Effector CD8-positive, alpha-beta T cell (primary cell): ENCODE results near the gene IGBP1.
A peak's percentile ranks its signal among the peaks of the same experiment; 100 is the strongest.
"Not testable (repeated sequence)": the region's sequence is repeated elsewhere in the genome, so short reads cannot be mapped to it uniquely, and the experiment has no call there.

ENCODE experiments used
- DNase-seq: peaks from one replicate; lab custom pipeline; 2025; lab: John Stamatoyannopoulos, UW

Gene IGBP1

DNA sequence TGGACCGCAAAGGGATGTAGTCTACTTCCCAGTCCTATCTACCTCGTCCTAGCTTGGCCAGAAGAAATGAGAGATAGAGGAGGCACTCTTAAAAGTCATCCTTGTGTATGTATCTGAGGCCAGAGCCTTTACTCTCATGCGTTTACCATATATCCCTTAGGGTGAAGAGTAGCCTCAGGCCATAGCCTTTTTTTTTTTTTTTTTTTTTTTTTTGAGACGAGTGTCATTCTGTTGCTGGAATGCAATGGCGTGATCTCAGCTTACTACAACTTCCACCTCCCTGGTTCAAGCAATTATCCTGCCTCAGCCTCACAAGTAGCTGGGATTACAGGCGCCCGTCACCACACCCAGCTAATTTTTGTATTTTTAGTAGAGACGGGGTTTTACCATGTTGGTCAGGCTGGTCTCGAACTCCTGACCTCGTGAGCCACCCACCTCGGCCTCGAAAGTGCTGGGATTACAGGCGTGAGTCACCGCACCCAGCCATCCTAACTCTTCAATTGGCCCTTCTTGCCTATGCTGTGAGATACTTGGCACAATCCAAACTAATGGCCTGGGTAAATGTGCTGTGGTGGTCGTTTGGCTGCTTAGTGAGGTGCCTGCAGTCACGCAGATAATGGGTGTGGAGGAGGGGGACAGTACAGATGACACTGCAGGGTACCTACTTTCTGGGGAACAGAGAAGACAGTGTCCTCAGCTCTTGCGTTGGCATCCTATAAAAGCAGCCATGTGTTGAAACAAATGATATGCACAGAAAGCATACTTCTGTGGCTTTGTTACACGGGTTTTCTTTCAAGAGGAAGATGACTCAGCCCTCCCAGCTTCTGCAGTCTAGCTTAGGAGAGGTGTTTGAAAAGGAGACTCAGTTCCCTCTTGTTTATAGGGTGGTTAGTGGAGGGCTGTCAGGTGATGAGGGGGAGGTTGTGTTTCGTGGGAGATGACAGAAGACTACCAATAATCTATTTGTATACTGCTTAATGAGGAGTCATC, 33.6 kb downstream of the IGBP1 start:
- DNase-seq = no peak

DNA sequence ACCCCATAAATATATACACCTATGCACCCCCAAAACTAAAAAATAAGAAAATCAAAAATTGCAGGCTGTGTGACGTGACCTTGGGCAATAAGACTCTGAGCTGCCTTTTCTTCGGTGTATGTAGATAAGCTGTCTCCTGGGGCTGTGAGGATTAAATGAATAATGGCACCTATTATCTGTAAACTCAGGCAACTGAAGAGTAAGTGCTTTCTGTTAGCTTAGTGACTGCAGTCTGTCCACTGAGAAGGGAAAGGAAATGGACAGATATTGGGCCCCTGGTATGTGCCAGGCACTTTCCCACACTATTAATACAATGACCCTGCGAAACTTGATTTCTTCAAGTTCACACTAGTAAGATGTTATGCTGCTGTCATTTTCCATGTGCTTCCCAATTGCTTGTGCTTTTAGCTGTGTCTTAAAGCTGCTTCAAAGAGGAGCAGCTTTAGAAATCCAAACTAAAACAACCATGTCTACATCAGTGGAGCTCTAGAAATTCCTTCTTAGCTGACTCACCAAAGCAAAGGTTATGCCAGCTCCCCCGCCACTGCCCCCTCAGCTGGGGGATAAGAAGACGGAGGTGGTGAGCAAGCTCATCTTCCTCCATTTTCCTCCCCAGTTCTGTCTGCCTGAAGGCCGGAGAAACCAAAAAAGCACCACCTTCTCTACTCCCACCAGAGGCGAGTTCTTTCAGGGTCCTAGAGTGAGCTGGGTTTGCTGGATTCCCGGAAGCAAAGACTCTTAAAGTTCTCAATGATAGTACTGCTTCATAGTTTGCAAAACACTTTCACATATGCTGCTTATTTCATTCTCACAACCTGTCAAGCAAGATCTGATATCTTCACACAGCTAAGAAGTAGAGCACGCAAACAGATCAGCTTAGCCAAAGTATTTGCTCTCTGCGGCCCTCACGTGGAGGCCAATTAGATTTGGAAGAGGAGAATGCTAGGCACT, 35.3 kb downstream of the IGBP1 start:
- no peak for DNase-seq

DNA sequence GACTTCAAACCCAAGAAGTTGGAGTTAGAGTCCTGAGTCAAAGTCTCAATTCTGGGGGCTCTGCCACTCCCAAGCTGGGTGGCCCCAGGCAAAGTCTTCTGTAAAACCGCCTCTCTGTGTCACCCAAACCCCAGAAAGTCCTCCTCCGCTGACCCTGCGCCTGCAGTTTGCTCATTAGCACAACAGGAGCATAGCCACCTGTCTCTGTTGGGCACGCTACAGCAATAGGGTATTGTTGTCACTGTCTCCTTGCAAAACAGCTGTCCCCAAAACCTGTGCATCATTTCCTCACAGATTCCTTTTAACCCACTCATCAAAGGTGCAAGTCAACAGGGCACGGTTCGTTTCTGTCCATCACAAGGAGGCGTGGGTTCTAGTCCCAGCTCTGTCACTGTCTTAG, 36.0 kb downstream of the IGBP1 start:
- DNase-seq = no peak

DNA sequence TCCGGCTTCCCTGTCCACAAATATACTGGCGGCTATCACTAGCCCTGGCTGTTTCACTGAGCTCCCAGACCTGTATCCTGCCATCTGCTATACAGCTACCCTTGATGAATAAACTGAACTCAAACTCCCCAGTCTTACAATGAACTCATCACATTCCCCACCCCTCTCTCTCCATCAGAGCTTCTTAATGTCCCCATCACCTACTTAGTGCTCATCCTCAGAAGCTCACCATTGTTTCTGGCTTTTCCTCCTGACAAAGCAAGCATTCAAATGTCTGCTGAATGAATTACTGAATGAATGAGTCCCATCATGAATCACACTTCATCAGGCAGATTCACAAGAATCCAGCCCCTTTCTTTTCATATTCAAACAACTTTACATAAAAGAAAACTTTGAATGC, 38.4 kb downstream of the IGBP1 start:
- DNase-seq = no peak

DNA sequence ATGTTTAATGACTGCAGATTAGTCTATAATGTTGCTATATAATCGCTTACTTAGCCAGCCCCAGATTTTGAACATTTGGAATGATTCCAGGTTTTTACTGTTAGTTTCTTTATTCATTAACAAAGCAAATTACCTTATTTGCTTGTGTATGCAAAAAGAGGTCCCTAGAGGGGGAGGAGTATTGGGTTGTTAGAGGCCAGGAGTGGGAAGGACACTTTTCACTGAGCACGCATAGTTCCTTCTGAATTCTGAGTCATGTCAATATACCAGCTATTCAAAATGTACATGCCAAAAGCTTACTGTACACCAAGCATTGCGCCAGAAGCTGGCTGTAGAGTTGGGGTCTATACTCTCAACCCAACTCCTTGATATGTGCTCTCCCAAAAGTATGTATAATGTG, 39.0 kb downstream of the IGBP1 start:
- DNase-seq = no peak

DNA sequence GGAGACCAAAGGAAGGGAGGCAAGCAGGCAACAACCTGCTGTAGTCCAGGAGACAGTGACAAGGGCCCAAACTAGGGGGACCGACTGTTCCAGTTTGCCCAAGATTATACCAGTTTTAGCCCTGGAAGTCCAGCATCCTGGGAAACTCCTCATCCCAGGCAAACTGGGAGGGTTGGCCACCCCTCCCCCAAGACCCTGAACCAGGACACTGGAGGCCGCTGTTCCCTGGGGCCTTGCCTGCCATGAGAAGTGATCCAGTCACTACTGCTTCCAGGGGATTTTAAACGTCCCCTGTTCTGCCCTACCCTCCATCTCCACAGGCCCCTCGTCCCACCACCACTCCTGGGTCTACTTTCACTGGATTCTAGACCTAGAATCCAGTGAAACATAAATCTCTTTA, 39.7 kb downstream of the IGBP1 start:
- DNase-seq = no peak

DNA sequence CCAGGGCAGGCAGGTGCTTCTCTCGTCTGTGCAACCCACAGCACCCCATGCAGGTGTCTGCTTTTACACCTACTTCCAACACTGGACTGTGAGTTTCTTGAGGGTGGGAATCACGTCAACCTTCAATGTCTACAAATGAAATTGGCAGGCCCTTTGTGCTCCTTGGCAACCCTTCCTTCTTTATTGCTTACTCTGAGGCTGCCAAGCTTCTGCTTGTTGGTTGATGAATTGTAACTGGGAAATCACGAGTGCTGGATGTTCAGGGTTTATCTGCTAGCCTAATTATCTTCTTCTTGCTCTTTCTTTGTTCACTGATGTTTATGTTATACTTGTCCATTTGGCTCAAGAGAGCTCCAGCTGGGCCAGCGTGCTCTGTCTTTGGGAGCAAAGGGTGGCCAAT, 41.5 kb downstream of the IGBP1 start:
- DNase-seq = no peak

DNA sequence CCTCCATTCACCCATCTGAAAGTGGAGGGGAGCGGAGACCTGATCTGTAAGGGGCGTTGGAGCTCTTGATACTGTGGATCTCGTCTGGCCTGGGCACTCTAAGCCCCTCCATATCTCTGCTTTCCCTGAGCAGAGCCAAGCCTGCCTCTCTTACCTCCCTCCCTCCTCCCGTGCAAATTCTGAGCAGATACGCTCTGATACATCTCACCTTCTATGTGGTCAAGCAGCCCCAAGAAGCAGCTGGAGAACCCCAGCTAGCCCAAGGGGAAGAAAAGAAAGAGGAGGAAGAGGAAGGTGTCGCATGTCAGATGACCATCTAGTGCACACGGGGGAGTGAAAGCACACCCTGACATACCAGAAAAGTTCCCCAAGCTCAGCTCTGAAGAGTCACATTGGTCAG, 42.1 kb downstream of the IGBP1 start:
- no peak for DNase-seq

DNA sequence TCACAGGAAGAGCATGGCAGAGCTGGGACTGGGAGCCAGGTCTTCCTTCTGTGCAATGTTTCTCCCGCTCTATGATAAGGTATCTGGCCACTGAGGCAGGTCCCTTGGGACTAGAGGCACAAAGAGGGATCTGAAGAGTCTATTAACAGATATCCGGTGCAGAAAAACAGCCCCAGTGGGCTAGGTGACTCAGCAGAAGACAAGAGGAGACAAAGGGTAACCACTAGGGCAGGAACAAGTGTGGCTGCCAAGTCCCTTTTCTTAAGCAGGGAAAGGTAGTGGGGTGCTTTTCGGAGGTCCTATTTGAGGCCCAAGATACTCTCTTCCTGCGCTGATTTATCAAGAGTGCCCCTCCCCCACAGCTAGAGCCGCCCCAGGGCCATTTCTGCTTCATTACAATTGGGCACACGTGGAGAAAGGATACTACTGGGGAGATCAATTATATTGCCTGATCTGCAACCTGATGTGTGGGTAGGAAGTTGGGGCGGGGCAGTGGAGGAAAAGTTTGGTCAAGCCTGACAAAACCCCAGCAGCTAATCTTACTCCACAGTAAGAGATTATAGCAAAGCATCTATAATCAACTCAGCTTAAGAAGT, 43.8 kb downstream of the IGBP1 start, which contains the start of gene DGAT2L6:
Gene DGAT2L6, plus strand, starts transcription at position 546 of the 596 bp plus-strand sequence. CDS start 100 bp downstream, outside the sequence.
- no peak for DNase-seq

DNA sequence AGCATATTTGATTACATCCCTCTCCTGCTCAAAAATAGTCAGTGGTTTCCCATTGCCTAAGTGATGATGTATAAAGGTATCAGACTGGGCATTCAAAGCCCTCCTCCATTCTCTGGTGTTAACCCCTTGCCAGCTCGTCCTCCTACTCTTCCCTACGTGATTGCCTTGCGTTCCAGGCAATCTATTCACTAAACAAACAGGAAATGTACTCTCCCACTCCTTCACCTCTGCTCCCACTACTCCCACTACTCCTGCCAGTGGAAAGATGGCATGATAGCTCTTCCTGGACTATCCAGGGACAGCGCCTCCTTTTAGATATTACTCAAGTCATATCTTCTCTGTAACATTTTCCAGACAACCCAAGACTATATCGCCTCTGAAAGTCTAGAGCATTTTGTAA, 49.8 kb downstream of the IGBP1 start:
- no peak for DNase-seq

DNA sequence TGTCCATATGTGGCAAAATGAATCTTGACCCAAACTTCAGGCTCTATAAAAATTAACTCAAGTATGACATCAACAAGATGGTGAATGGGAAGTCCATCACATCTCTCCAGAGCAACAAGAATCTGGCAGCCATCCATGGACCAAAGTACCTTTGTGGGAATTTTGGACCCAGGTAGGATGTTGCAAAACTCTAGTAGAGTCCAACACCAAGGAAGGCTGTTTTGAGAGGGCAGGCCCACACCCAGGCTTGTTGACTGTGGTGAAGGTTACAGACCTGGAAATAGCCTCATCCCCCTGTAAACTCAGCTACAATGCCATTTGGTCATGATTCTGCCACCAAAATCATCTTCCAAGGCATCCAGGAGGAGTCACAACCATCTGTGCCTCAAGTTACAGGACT, 57.0 kb downstream of the IGBP1 start:
- DNase-seq = no peak

DNA sequence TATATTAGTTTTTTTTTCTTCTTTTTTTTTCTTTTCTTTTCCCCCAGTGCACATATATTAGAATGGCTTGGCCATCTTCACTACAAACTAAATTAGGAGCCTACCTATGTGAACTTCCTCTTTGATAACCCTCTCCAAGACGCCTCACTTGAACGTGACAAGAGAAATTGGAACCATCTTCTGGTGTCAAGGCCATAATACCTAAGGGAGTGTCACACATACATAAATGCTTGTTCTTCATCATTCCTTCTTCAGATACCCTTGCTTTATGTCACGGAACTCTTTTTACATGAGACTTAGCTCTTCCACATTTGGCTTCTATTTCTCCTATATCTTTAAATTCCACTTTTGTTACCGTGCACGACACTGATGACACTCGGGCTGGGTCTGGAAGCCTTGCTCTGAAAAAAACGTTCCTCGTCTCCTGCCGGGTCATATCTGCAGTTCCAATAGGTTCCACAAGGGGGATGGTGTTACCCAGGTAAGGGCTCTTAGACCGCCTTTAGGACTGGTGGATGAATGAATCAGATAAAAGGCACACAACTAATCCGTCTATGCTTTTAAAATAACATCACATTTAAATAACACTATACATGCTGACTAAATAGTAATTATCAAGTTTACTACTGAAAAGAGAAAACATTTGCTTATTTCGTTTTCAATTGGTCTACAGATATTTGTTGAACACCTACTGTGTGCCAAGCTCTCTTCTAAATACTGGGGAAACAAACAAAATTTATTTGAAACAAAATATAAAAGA, 63.9 kb downstream of the IGBP1 start:
- peak; percentile 27 for DNase-seq

DNA sequence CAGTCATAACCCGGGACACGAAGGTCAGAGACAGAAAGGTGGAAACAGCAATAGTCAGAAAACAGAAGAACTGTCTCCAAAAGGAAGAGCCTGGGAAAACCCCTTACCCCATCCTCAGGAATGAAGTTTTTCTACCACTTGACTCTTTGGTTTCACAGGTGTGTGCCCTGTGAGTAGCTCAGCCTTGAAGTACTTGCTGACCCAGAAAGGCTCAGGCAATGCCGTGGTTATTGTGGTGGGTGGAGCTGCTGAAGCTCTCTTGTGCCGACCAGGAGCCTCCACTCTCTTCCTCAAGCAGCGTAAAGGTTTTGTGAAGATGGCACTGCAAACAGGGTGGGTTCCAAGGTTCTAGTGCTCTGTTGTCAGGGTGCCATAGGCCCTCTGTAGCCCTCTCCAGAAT, 68.5 kb downstream of the IGBP1 start:
- no peak for DNase-seq

DNA sequence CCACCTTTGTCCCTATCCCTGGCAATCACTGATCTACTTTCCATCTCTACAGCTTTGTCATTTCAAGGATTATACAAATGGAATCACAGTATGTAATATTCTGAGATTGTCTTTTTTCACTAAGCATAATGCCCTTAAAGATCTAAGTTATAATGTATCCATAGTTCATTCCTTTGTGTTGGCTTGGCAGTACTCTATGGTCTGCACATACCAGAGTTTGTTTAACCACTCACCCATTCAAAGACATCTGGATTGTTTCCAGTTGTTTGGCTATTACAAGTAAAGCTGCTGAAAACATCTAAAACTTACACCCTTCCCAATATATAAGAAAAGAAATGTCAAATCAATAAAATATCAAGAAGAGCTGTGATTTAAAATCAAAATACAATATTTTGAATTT, 75.2 kb downstream of the IGBP1 start:
- DNase-seq = no peak

DNA sequence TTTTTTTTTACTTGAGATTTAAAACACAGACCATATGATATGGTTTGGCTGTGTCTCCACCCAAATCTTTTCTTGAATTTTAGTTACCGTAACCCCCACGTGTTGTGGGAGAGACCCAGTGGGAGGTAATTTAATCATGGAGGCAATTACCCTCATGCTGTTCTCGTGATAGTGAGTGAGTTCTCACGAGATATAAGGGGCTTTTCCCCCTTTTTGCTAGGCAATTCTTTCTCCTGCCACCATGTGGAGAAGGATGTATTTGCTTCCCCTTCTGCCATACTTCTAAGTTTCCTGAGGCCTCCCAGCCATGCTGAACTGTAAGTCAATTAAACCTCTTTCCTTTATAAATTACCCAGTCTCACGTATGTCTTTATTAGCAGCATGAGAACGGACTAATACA, 76.3 kb downstream of the IGBP1 start:
- DNase-seq = not testable (repeated sequence)
